Osteocyte (in vitro differentiated cells): ENCODE measurements around the gene NALCN. TPM values are rescaled to one million over a fixed set of nuclear protein-coding genes. Genes with fewer than 3 reads are reported as not detected.
A peak's percentile ranks its signal among the peaks of the same experiment; 100 is the strongest.

Experiments
- DNase-seq: peaks from one replicate; pipeline ENCODE4 v3.0.0; 2021; ENCODE audit warnings: mixed read lengths; ENCODE audit not compliant: unreplicated experiment; ENCODE audit errors: extremely low spot score
- H3K27ac Mint-ChIP-seq: one replicate; pipeline ENCODE4 v1.8.0; 2021; ENCODE audit warnings: mild to moderate bottlenecking, mixed read lengths; ENCODE audit not compliant: unreplicated experiment
- H3K27me3 Mint-ChIP-seq: one replicate; pipeline ENCODE4 v1.8.0; 2021; ENCODE audit warnings: mixed read lengths; ENCODE audit not compliant: unreplicated experiment
- H3K36me3 Mint-ChIP-seq: one replicate; pipeline ENCODE4 v1.8.0; 2021; ENCODE audit warnings: mixed read lengths; ENCODE audit not compliant: unreplicated experiment
- H3K4me1 Mint-ChIP-seq: one replicate; pipeline ENCODE4 v1.8.0; 2021; ENCODE audit warnings: mixed read lengths; ENCODE audit not compliant: unreplicated experiment
- H3K4me3 Mint-ChIP-seq: one replicate; pipeline ENCODE4 v1.8.0; 2021; ENCODE audit warnings: mild to moderate bottlenecking, moderate library complexity, mixed read lengths; ENCODE audit not compliant: unreplicated experiment
- H3K9me3 Mint-ChIP-seq: one replicate; pipeline ENCODE4 v1.8.0; 2021; ENCODE audit warnings: mixed read lengths; ENCODE audit not compliant: unreplicated experiment
- total RNA-seq: library from RNA; stranded (reverse); gene quantifications from 2 replicates; pipeline ENCODE4 v1.2.1, GENCODE V29; 2021
- TF ChIP-seq, protein P1 (sequence below): fragments of 200-600 bp; sonication (generic); IDR thresholded peaks from 2 replicates; pipeline ENCODE4 v1.5.0; 2021; ENCODE audit warnings: antibody characterized with exemption, mild to moderate bottlenecking, moderate library complexity

Gene NALCN
- total RNA-seq, 1 donor from 2014 or later, result 58.8 TPM

DNA sequence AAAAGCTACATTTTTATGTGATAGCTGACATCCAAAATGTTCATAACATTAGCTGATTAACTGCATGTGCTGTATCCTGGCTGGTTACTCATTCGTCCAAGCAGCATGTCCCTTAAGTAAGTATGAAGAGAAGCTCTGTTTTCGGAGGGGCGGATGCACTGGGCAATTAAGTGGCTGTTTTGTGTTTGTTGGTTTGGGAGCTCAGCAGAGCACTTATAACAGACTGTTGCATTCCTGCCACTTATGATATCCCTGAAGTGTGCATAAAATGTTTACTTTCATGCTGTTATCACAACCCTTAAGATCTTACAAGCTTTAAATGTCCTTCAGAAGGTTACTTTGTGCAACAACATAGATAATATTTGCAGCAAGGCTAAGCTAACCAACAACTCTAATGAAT is 264.1 kb downstream of the NALCN start:
- no peaks in the 10 kb centered on the region for H3K27me3 Mint-ChIP-seq
- no peak for DNase-seq
- peaks cover 59% of the 10 kb centered on the region for H3K4me1 Mint-ChIP-seq
- H3K4me3 Mint-ChIP-seq, result no peak overlapping the region
- no peaks in the 10 kb centered on the region for H3K9me3 Mint-ChIP-seq
- TF ChIP-seq, protein P1, sequence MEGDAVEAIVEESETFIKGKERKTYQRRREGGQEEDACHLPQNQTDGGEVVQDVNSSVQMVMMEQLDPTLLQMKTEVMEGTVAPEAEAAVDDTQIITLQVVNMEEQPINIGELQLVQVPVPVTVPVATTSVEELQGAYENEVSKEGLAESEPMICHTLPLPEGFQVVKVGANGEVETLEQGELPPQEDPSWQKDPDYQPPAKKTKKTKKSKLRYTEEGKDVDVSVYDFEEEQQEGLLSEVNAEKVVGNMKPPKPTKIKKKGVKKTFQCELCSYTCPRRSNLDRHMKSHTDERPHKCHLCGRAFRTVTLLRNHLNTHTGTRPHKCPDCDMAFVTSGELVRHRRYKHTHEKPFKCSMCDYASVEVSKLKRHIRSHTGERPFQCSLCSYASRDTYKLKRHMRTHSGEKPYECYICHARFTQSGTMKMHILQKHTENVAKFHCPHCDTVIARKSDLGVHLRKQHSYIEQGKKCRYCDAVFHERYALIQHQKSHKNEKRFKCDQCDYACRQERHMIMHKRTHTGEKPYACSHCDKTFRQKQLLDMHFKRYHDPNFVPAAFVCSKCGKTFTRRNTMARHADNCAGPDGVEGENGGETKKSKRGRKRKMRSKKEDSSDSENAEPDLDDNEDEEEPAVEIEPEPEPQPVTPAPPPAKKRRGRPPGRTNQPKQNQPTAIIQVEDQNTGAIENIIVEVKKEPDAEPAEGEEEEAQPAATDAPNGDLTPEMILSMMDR, result no peak
- H3K27ac Mint-ChIP-seq, result peak overlapping the region; percentile 46
- H3K36me3 Mint-ChIP-seq, result no peaks in the 10 kb centered on the region

DNA sequence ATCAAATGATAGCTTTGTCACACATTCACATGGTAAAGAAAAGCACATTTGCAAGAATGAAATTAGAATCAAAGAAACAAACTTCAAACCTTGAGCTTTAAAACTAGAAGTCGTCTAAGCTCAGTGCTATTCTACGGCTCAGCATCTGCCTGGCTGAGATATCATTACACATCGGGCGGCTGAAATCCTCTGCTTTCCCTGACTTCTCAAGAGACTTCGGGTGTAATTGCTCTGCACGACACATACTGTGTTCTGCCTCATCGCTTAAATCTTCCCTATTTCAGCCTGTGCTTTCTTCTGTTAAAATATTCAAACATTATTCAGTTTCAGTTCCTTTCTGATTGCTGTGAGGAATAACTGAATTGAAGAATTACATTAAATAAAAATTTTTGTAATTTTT is 265.3 kb downstream of the NALCN start:
- Mint-ChIP-seq H3K9me3 (no peaks in the 10 kb centered on the region), H3K4me1 (peaks cover 64% of the 10 kb centered on the region), H3K36me3 (no peaks in the 10 kb centered on the region), H3K27ac (peak overlapping the region; percentile 73), H3K27me3 (no peaks in the 10 kb centered on the region), H3K4me3 (peak overlapping the region; percentile 46)
- DNase-seq, result no peak
- TF ChIP-seq, protein P1, result no peak

DNA sequence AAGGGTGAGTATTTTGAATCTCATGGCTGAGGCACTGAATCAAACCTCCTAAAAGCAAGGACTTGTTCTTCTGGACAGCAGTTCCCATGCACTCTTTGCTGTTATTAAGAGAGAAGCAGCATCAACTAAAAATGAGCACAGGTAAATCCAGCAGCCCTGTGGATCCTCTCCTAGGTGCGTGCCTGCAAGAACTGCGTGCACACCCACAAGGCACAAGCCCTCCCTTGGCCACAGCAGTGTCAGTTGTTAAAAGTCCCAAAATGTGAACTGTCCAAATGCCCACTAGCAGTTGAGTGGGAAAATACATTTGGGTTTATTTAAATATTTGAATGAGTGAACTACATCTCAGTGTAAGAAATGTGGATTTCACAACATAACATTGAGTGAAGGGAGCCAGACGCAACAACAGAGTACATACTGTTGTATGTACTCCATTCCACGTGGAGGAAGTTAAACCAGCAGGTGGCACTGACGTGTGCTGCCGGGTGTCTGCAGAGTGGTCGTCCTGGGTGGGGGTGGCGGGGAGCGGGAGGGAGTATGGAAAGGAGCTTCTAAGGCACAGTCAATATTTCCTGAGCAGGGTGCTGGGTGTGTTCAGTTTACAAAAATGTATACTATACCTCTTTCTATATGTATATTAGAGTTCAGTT is 266.4 kb downstream of the NALCN start:
- peak overlapping the region; percentile 73 for H3K27ac Mint-ChIP-seq
- H3K36me3 Mint-ChIP-seq, result no peaks in the 10 kb centered on the region
- H3K9me3 Mint-ChIP-seq, result no peaks in the 10 kb centered on the region
- H3K4me3 Mint-ChIP-seq, result no peak overlapping the region
- H3K4me1 Mint-ChIP-seq, result peaks cover 72% of the 10 kb centered on the region
- TF ChIP-seq, protein P1, result peak; percentile 60
- no peak for DNase-seq
- no peaks in the 10 kb centered on the region for H3K27me3 Mint-ChIP-seq

DNA sequence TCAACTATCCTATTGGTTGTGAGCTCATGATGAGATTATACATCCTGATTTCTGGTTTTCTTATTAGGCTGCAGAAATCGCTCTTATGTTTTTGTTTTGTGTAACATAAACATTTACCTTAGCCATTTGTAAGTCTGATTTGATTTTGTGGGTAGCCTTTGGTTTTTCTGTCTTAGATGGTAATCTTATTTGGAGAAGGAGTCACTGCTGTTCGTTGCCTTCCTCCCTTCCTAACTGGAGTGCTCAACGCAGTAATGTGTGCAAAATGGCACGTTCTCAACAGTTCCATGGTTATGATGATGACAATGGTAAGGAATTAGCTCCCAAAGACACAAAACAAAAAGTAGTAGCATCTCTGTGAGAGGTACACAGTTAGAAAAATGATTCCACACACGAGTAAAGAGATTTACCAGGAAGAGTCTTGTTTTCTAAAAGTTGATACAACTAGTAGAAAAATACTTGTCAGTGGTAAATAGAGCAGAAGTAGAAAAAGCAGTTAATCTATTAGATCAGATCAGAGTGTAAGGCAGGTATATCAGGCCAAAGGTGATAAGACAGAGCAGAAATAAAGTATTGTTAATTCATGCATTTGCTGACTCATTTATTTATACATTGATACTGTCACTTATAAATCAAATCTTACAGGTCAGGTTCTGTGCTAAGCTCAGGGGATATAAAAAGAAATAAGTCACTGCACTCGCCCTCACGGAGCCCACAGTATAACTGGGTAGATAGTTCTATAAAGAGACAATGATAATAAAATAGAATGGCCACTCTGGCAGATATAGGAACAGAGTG is 270.0 kb downstream of the NALCN start:
- no peak overlapping the region for H3K4me3 Mint-ChIP-seq
- H3K27me3 Mint-ChIP-seq, result no peaks in the 10 kb centered on the region
- no peak for DNase-seq

More for the DNA sequence above, 270.0 kb downstream of the NALCN start:
- Mint-ChIP-seq H3K9me3 (no peaks in the 10 kb centered on the region), H3K27ac (peak overlapping the region; percentile 29), H3K36me3 (peaks cover 1% of the 10 kb centered on the region), H3K4me1 (peaks cover 53% of the 10 kb centered on the region)
- TF ChIP-seq, protein P1, result no peak
